SK-N-SH (cell line): ENCODE measurements around the gene CDK18. TPM values are rescaled to one million over a fixed set of nuclear protein-coding genes. Genes with fewer than 3 reads are reported as not detected.

Experiments used
- CTCF ChIA-PET: fragments of 300-600, 350-600 bp; formaldehyde crosslinking; extraction: SDS; loops from one replicate; lab custom pipeline; 2021; lab: Yijun Ruan, JAX
- POLR2A ChIA-PET: fragments of 350-600 bp; sonication (Branson Sonifier 250); formaldehyde crosslinking; extraction: SDS; loops from one replicate; lab custom pipeline; 2020; ENCODE audit warnings: antibody characterized with exemption, inconsistent platforms; lab: Yijun Ruan, JAX
- DNase-seq: peaks from one replicate; pipeline ENCODE4 v3.0.0; 2012
- H2AFZ ChIP-seq: fragments of 200-600 bp; sonication (generic); 2 replicates; pipeline ENCODE4 v1.8.1; 2016; ENCODE audit warnings: antibody characterized with exemption, mild to moderate bottlenecking, low read depth
- H3F3A ChIP-seq: fragments of 200-600 bp; sonication (generic); replicated peaks from 2 replicates; pipeline ENCODE3; 2016; ENCODE audit warnings: antibody characterized with exemption, mild to moderate bottlenecking; ENCODE audit not compliant: insufficient read depth
- H3K27ac ChIP-seq, 2 experiments: fragments of 200-500 bp in 1 of 2; fragments of 200-600 bp in 1 of 2; sonication (Bioruptor generic) in 1 of 2; sonication (generic), shearing (Covaris generic) in 1 of 2; 2 replicates each; pipeline versions ENCODE4 v1.5.1 to v1.6.1; 2014 to 2016; ENCODE audit warnings: low read depth in 2 of 2, inconsistent platforms in 1 of 2, low read length in 1 of 2, mild to moderate bottlenecking in 1 of 2, mixed read lengths in 1 of 2
- H3K27me3 ChIP-seq: fragments of 200-600 bp; sonication (generic), shearing (Covaris generic); 2 replicates; pipeline ENCODE4 v1.6.1; 2016; ENCODE audit warnings: mixed run types; ENCODE audit not compliant: insufficient read depth
- H3K36me3 ChIP-seq, 2 experiments: fragments of 200-500 bp in 1 of 2; fragments of 200-600 bp in 1 of 2; sonication (Bioruptor generic) in 1 of 2; sonication (generic) in 1 of 2; replicated peaks in 1 of 2; 2 replicates each; pipeline versions ENCODE3 to v1.5.1; 2014 to 2016; ENCODE audit warnings: low read length in 1 of 2, mild to moderate bottlenecking in 1 of 2; ENCODE audit not compliant: insufficient read depth in 2 of 2, control insufficient read depth in 1 of 2
- H3K4me1 ChIP-seq, 2 experiments: fragments of 200-500 bp in 1 of 2; fragments of 200-600 bp in 1 of 2; sonication (Bioruptor generic) in 1 of 2; sonication (generic), shearing (Covaris generic) in 1 of 2; 2 replicates each; pipeline versions ENCODE4 v1.5.1 to v1.6.1; 2014 to 2016; ENCODE audit warnings: low read depth in 1 of 2, low read length in 1 of 2, mixed run types in 1 of 2; ENCODE audit not compliant: insufficient read depth in 2 of 2, control insufficient read depth in 1 of 2
- H3K4me2 ChIP-seq: fragments of 200-600 bp; sonication (generic), shearing (Covaris generic); 2 replicates; pipeline ENCODE4 v1.6.1; 2017; ENCODE audit warnings: mixed run types
- H3K4me3 ChIP-seq, 2 experiments: fragments of 200-500 bp in 1 of 2; fragments of 200-600 bp in 1 of 2; sonication (Bioruptor generic) in 1 of 2; sonication (generic), shearing (Covaris generic) in 1 of 2; 2 replicates each; pipeline versions ENCODE4 v1.5.1 to v1.8.1; 2014 to 2016; ENCODE audit warnings: low read depth in 2 of 2, inconsistent platforms in 1 of 2, low read length in 1 of 2, mild to moderate bottlenecking in 1 of 2, mixed read lengths in 1 of 2, moderate library complexity in 1 of 2
- H3K79me2 ChIP-seq: fragments of 200-600 bp; sonication (generic); 2 replicates; pipeline ENCODE4 v1.8.1; 2017; ENCODE audit warnings: mild to moderate bottlenecking; ENCODE audit not compliant: insufficient read depth
- H3K9ac ChIP-seq: fragments of 200-600 bp; sonication (generic); 2 replicates; pipeline ENCODE4 v1.6.1; 2017; ENCODE audit warnings: mixed run types
- H3K9me2 ChIP-seq: fragments of 200-600 bp; sonication (generic); 2 replicates; pipeline ENCODE4 v1.6.1; 2017; ENCODE audit warnings: mixed run types
- H3K9me3 ChIP-seq: fragments of 200-600 bp; sonication (generic); 2 replicates; pipeline ENCODE4 v1.6.1; 2017; ENCODE audit warnings: mixed run types, mild to moderate bottlenecking, moderate library complexity
- H4K20me1 ChIP-seq: fragments of 200-600 bp; sonication (generic); 2 replicates; pipeline ENCODE4 v1.6.1; 2017; ENCODE audit warnings: mild to moderate bottlenecking, mixed run types; ENCODE audit not compliant: insufficient read depth
- CHD2 ChIP-seq: fragments of 150-350 bp; IDR thresholded peaks from 2 replicates; pipeline ENCODE4 v1.6.1; 2018; ENCODE audit warnings: low read length; ENCODE audit not compliant: partially characterized antibody
- EZH2phosphoT487 ChIP-seq: fragments of 200-600 bp; sonication (generic); IDR thresholded peaks from 2 replicates; pipeline ENCODE4 v1.6.1; 2017; ENCODE audit warnings: low read depth, mixed run types, mild to moderate bottlenecking, antibody characterized with exemption, moderate library complexity, borderline replicate concordance
- FOXM1 ChIP-seq: IDR thresholded peaks from 2 replicates; pipeline ENCODE4 v1.4.0; 2012; ENCODE audit warnings: low read depth, mild to moderate bottlenecking
- GATA2 ChIP-seq: sonication (generic); formaldehyde crosslinking; IDR thresholded peaks from 2 replicates; pipeline ENCODE4 v1.5.0; 2020; ENCODE audit warnings: mild to moderate bottlenecking, missing genetic modification reagents
- JUND ChIP-seq: IDR thresholded peaks from 2 replicates; pipeline ENCODE4 v1.4.0; 2012
- MXI1 ChIP-seq: IDR thresholded peaks from 2 replicates; pipeline ENCODE4 v1.6.1; 2012; ENCODE audit warnings: mild to moderate bottlenecking, low read depth, low read length, improper control_type of control experiment
- NRF1 ChIP-seq: IDR thresholded peaks from 2 replicates; pipeline ENCODE4 v1.6.1; 2012; ENCODE audit warnings: low read depth, mild to moderate bottlenecking, low read length
- RAD21 ChIP-seq: IDR thresholded peaks from 2 replicates; pipeline ENCODE4 v1.6.1; 2012; ENCODE audit warnings: mild to moderate bottlenecking, low read length
- RCOR1 ChIP-seq: fragments of 150-350 bp; IDR thresholded peaks from 2 replicates; pipeline ENCODE4 v1.6.1; 2017; ENCODE audit warnings: antibody characterized with exemption, low read length
- SMC3 ChIP-seq: IDR thresholded peaks from 2 replicates; pipeline ENCODE4 v1.6.1; 2012; ENCODE audit warnings: low read depth, low read length, improper control_type of control experiment
- TAF1 ChIP-seq: IDR thresholded peaks from 2 replicates; pipeline ENCODE4 v1.6.1; 2012; ENCODE audit warnings: low read depth, mild to moderate bottlenecking, low read length, moderate library complexity, borderline replicate concordance
- TEAD4 ChIP-seq: IDR thresholded peaks from 2 replicates; pipeline ENCODE4 v1.4.0; 2012; ENCODE audit warnings: mild to moderate bottlenecking, borderline replicate concordance; ENCODE audit not compliant: insufficient read depth
- USF1 ChIP-seq: IDR thresholded peaks from 2 replicates; pipeline ENCODE4 v1.4.0; 2012; ENCODE audit warnings: low read depth, borderline replicate concordance
- USF2 ChIP-seq: fragments of 150-350 bp; IDR thresholded peaks from 2 replicates; pipeline ENCODE4 v1.6.1; 2017; ENCODE audit warnings: antibody characterized with exemption, low read length, low read depth, borderline replicate concordance
- WGBS: methylation state at CpG from one replicate; pipeline ENCODE4 v1.1.6; 2017; ENCODE audit warnings: low lambda C conversion rate; 5-methylcytosine and 5-hydroxymethylcytosine counted together
- polyA plus RNA-seq, 3 experiments: library from polyadenylated mRNA; depleted of rRNA; stranded (reverse); fragments of >200 nt; gene quantifications; 2 replicates each; pipeline ENCODE4 v1.2.3, GENCODE V29; 2012
- TF ChIP-seq, protein P1 (sequence below): IDR thresholded peaks from 2 replicates; pipeline ENCODE4 v1.4.0; 2012; ENCODE audit warnings: low read depth

Gene CDK18
- polyA plus RNA-seq, 1 of the 3 experiments (the other 2 are of a cell fraction), result 2.5 TPM

DNA sequence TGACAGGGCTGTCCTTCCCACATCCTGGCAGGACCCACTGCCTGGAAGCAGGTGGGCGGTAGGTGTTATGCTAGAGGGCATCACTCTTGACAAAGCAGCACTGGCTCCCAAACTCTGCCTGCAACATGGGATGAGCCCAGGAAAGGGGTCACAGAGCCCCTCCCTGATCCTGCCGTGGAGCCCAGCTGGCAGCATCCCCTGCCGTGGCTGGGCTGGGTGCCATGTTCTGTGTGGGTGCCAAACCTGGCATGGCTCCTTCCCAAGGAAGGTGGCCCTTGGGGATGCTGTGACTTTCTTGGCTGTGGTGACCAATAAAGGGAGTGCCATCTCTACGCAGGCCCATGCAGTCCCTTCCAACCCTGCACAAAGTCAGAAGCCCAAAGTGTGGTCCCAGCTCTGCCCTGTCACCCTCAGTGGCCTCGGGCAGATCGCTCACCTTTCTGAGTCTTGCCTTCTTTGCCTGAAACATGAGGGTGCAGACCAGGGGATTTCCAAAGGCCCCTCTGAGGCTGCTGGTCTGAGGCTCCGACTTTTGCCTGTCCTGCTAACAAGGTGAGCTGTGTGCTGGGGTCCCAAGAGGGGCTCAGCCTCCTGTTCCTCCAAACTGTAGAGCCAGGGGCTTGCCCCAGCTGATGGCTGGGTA, 6.0 kb downstream of the CDK18 start:
- no peak for DNase-seq
- Histone ChIP-seq H3F3A (no peaks in the 10 kb centered on the region), H3K36me3 (no peaks in the 10 kb centered on the region), H3K27me3 (no peaks in the 10 kb centered on the region), H3K4me2 (no peak overlapping the region), H3K79me2 (no peaks in the 10 kb centered on the region), H3K9me3 (no peaks in the 10 kb centered on the region), H3K4me1 (peaks cover 0 to 48% of the 10 kb centered on the region in 2 experiments; a peak in 2 of 4 replicates), H3K9me2 (no peaks in the 10 kb centered on the region), H4K20me1 (no peaks in the 10 kb centered on the region), H3K4me3 (no peak overlapping the region), H3K9ac (no peak overlapping the region), H3K27ac (no peak overlapping the region), H2AFZ (no peak overlapping the region)
- ChIA-PET POLR2A (no interaction called here), CTCF (interaction anchor here (1.0 to 45.6 kb wide), 4 partner anchors 16 to 122 kb away, joined by 3 to 1333 read pairs (median 58); no protein-coding TSS in a partner anchor)
- 81% methylated on average over 5 of the region's 7 CpGs for WGBS
- no peak for TF ChIP-seq USF1
- no peak for TF ChIP-seq USF2
- TF ChIP-seq RAD21, result no peak
- no peak for TF ChIP-seq SMC3

DNA sequence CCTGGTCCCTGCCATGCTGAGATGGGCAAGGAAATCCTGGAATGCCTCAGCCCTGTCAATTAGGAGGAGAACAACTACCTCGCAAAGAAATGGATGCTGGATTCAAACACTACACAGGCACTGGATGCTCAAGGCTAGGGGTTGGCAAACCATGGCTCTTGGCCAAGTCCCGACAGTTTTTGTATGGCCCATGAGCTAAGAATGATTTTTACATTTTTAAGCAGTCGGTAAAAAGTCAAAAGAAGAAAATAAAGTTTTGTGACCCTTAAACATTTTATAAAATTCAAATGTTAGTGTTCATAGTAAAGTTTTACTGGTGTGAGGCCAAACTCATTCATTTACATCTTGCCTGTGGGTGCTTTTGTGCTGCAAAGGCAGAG, 6.5 kb downstream of the CDK18 start:
- Histone ChIP-seq H3F3A (no peaks in the 10 kb centered on the region), H3K27ac (no peak overlapping the region), H3K9me3 (no peaks in the 10 kb centered on the region), H2AFZ (no peak overlapping the region), H4K20me1 (no peaks in the 10 kb centered on the region), H3K4me1 (peaks cover 0 to 48% of the 10 kb centered on the region in 2 experiments; a peak in 2 of 4 replicates), H3K4me2 (no peak overlapping the region), H3K4me3 (no peak overlapping the region), H3K79me2 (no peaks in the 10 kb centered on the region), H3K9ac (no peak overlapping the region), H3K9me2 (no peaks in the 10 kb centered on the region), H3K36me3 (no peaks in the 10 kb centered on the region), H3K27me3 (no peaks in the 10 kb centered on the region)
- DNase-seq, result no peak
- CTCF ChIA-PET, result interaction anchor here (5.0 to 45.6 kb wide), 3 partner anchors 16 to 24 kb away, joined by 15 to 1333 read pairs (median 101); no protein-coding TSS in a partner anchor
- no peak for TF ChIP-seq USF2
- no peak for TF ChIP-seq MXI1
- no peak for TF ChIP-seq RCOR1
- TF ChIP-seq GATA2 (CRISPR knock-in tag), result no peak
- TF ChIP-seq TEAD4, result no peak
- TF ChIP-seq CHD2, result no peak
- TF ChIP-seq SMC3, result no peak
- no peak for TF ChIP-seq NRF1
- no peak for TF ChIP-seq JUND
- TF ChIP-seq, protein P1, sequence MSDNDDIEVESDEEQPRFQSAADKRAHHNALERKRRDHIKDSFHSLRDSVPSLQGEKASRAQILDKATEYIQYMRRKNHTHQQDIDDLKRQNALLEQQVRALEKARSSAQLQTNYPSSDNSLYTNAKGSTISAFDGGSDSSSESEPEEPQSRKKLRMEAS, result no peak
- no peak for TF ChIP-seq FOXM1
- TF ChIP-seq TAF1, result no peak
- no peak for TF ChIP-seq EZH2phosphoT487
- TF ChIP-seq RAD21, result no peak
- 60% methylated on average over 3 of the region's 3 CpGs for WGBS
- POLR2A ChIA-PET, result no interaction called here
